A673 (cell line): Measurements from ENCODE around the gene DDX39B. TPM values are rescaled to one million over a fixed set of nuclear protein-coding genes. Genes with fewer than 3 reads are reported as not detected.
A peak's percentile ranks its signal among the peaks of the same experiment; 100 is the strongest.

Source experiments
- BruUV-seq: library from RNA; stranded (reverse); fragments of 400-500 nt; replicated peaks from 2 replicates; lab custom pipeline; 2021; lab: Mats Ljungman, UMichigan
- CTCF ChIA-PET: fragments of 300-600 bp; sonication (Branson Sonifier 250); formaldehyde crosslinking; loops from one replicate; lab custom pipeline; 2022; ENCODE audit warnings: antibody characterized with exemption; lab: Charles Lee
- POLR2A ChIA-PET: fragments of 300-600 bp; sonication (Branson Sonifier 250); formaldehyde crosslinking; loops from one replicate; lab custom pipeline; 2022; ENCODE audit warnings: antibody characterized with exemption; ENCODE audit not compliant: low non-redundant PET; lab: Charles Lee
- DNase-seq: peaks from one replicate; pipeline ENCODE4 v3.0.0-alpha.2; 2015; ENCODE audit warnings: low spot score
- H3K27ac ChIP-seq: fragments of 200-600 bp; sonication (generic); 2 replicates; pipeline ENCODE4 v1.5.1; 2016; ENCODE audit warnings: mixed run types, low read depth, mild to moderate bottlenecking, mixed read lengths, antibody characterized with exemption, low read length; ENCODE audit not compliant: poor library complexity, severe bottlenecking
- H3K27me3 ChIP-seq: fragments of 200-600 bp; sonication (generic); replicated peaks from 2 replicates; pipeline ENCODE4 v1.6.1; 2017; ENCODE audit warnings: mixed run types, low read depth, mild to moderate bottlenecking, mixed read lengths, antibody characterized with exemption, low read length; ENCODE audit not compliant: insufficient read depth, poor library complexity
- H3K36me3 ChIP-seq: fragments of 200-600 bp; sonication (generic); 2 replicates; pipeline ENCODE4 v1.6.1; 2016; ENCODE audit warnings: mixed run types, mild to moderate bottlenecking, mixed read lengths, antibody characterized with exemption, low read length; ENCODE audit not compliant: insufficient read depth, poor library complexity, severe bottlenecking
- H3K4me1 ChIP-seq: fragments of 200-600 bp; sonication (generic); 2 replicates; pipeline ENCODE4 v1.6.1; 2017; ENCODE audit warnings: mixed run types, mild to moderate bottlenecking, mixed read lengths, antibody characterized with exemption, low read length; ENCODE audit not compliant: insufficient read depth, poor library complexity, severe bottlenecking
- H3K4me3 ChIP-seq: fragments of 200-600 bp; sonication (generic); 2 replicates; pipeline ENCODE4 v1.5.1; 2016; ENCODE audit warnings: low read depth, mixed run types, mild to moderate bottlenecking, mixed read lengths, low read length; ENCODE audit not compliant: poor library complexity, severe bottlenecking
- H3K9me3 ChIP-seq: fragments of 200-600 bp; sonication (generic); 2 replicates; pipeline ENCODE4 v1.6.1; 2016; ENCODE audit warnings: mixed run types, low read depth, mild to moderate bottlenecking, mixed read lengths, antibody characterized with exemption, low read length; ENCODE audit not compliant: poor library complexity, severe bottlenecking
- CTCF ChIP-seq: fragments of 300-800, 200-600 bp; sonication (generic); conservative IDR thresholded peaks from 2 replicates; pipeline ENCODE4 v1.5.1; 2017; ENCODE audit warnings: low read depth, mild to moderate bottlenecking, antibody characterized with exemption, low read length, moderate library complexity, mixed read lengths
- EZH2 ChIP-seq: fragments of 200-600 bp; sonication (generic); IDR thresholded peaks from 2 replicates; pipeline ENCODE4 v1.6.1; 2017; ENCODE audit warnings: borderline replicate concordance, low read depth, mild to moderate bottlenecking, mixed read lengths, antibody characterized with exemption, low read length; ENCODE audit not compliant: poor library complexity, severe bottlenecking
- intact Hi-C: fragments of 100-400 bp; cut with micrococcal nuclease; formaldehyde crosslinking; loops from one replicate; pipeline ENCODE4 v1.10.0; 2022; ENCODE audit not compliant: unreplicated experiment
- total RNA-seq: library from RNA; stranded (reverse); gene quantifications from 2 replicates; pipeline ENCODE4 v1.2.3, GENCODE V29; 2021

DDX39B gene
- total RNA-seq, 1 experiment from 2014 or later: 558 TPM

GRCh38 chr6:31546339-31546957 lies 4.6 kb upstream of the DDX39B start, which contains the start of gene ATP6V1G2:
TSS of gene ATP6V1G2 (minus strand) at chr6:31546608. CDS start at chr6:31546559, 49 bp downstream.
- intact Hi-C loops: loop anchor here (1.0 to 10.0 kb wide), 4 partner anchors 52 to 348 kb away; partner anchors contain the start of genes APOM, BAG6, CLIC1 and EHMT2
- H3K4me3 ChIP-seq: peak within 1 kb of the TSS; percentile 47
- CTCF ChIA-PET: interaction anchor here (0.6 to 3.9 kb wide), 4 partner anchors 17 to 550 kb away, joined by 3 to 31 read pairs (median 8); partner anchors contain the start of gene MCCD1
- H3K9me3 ChIP-seq: no peaks in the 10 kb centered on the region
- no peaks in the 10 kb centered on the region for H3K27me3 ChIP-seq
- peak within 1 kb of the TSS; percentile 71 for H3K27ac ChIP-seq
- H3K4me1 ChIP-seq: peaks cover 11% of the 10 kb centered on the region
- TF ChIP-seq EZH2 (no peak), CTCF (peak; percentile 99)
- H3K36me3 ChIP-seq: peaks cover 4% of the 10 kb centered on the region
- DNase-seq: peak; percentile 96
- no TSS peak for BruUV-seq
- POLR2A ChIA-PET: interaction anchor here (0.5 kb wide), 1 partner anchor 135 kb away, joined by 3 read pairs; no protein-coding TSS in a partner anchor

- Histone ChIP-seq H3K4me1 (peaks cover 13% of the 10 kb centered on the region), H3K27me3 (no peaks in the 10 kb centered on the region), H3K27ac (no peak overlapping the region), H3K9me3 (no peaks in the 10 kb centered on the region), H3K4me3 (no peak overlapping the region), H3K36me3 (peaks cover 7% of the 10 kb centered on the region)
- no TSS peak for BruUV-seq
- TF ChIP-seq EZH2 (no peak), CTCF (no peak)
- DNase-seq: no peak
- ChIA-PET CTCF (interaction anchor here (3.9 kb wide), 1 partner anchor 53 kb away, joined by 31 read pairs; no protein-coding TSS in a partner anchor), POLR2A (no interaction called here)
- intact Hi-C loops: loop anchor here (10.0 kb wide), 3 partner anchors 110 to 350 kb away; partner anchors contain the start of genes APOM, BAG6, CLIC1 and EHMT2
Observed at GRCh38 chr6:31545291-31545690, 3.5 kb upstream of the DDX39B start.

- Histone ChIP-seq H3K4me1 (peaks cover 19% of the 10 kb centered on the region), H3K27ac (no peak overlapping the region), H3K36me3 (peaks cover 11% of the 10 kb centered on the region), H3K9me3 (no peaks in the 10 kb centered on the region), H3K4me3 (no peak overlapping the region), H3K27me3 (no peaks in the 10 kb centered on the region)
- BruUV-seq: no TSS peak
- intact Hi-C loops: loop anchor here (5.0 to 10.0 kb wide), 5 partner anchors 47 to 350 kb away; partner anchors contain the start of genes APOM, BAG6, CLIC1 and EHMT2
- no peak for DNase-seq
- POLR2A ChIA-PET: no interaction called here
- TF ChIP-seq CTCF (no peak), EZH2 (no peak)
- CTCF ChIA-PET: interaction anchor here (3.9 kb wide), 1 partner anchor 54 kb away, joined by 31 read pairs; no protein-coding TSS in a partner anchor
Observed at GRCh38 chr6:31544676-31545075, 2.9 kb upstream of the DDX39B start.
